WTC11 (cell line): Measurements from ENCODE around the gene ADORA1. TPM values are rescaled to one million over a fixed set of nuclear protein-coding genes. Genes with fewer than 3 reads are reported as not detected.

Experiments used
- ATAC-seq: fragments of 200-7000 bp; cut with Tn5 transposase; 2 replicates; pipeline ENCODE4 v1.10.0; 2021; ENCODE audit warnings: mild to moderate bottlenecking, moderate library complexity
- CTCF ChIA-PET: fragments of 300-600 bp; sonication (Branson Sonifier 250); formaldehyde crosslinking; loops from one replicate; lab custom pipeline; 2021; ENCODE audit warnings: antibody characterized with exemption; lab: Charles Lee
- POLR2A ChIA-PET: fragments of 350-600 bp; sonication (Branson Sonifier 250); formaldehyde crosslinking; loops from one replicate; lab custom pipeline; 2021; ENCODE audit warnings: antibody characterized with exemption; lab: Charles Lee
- DNase-seq: peaks from one replicate; pipeline ENCODE4 v3.0.0; 2021; ENCODE audit warnings: low spot score
- H3K27ac Mint-ChIP-seq: 2 replicates; pipeline ENCODE4 v1.8.0; 2021; ENCODE audit warnings: mixed read lengths
- H3K27me3 Mint-ChIP-seq: 2 replicates; pipeline ENCODE4 v1.8.0; 2021; ENCODE audit warnings: low read depth, mild to moderate bottlenecking, moderate library complexity, mixed read lengths
- H3K36me3 Mint-ChIP-seq: 2 replicates; pipeline ENCODE4 v1.8.0; 2021; ENCODE audit warnings: mixed read lengths
- H3K4me1 Mint-ChIP-seq: 2 replicates; pipeline ENCODE4 v1.8.0; 2022; ENCODE audit warnings: mixed read lengths
- H3K4me3 Mint-ChIP-seq: 2 replicates; pipeline ENCODE4 v1.8.0; 2021; ENCODE audit warnings: mild to moderate bottlenecking, moderate library complexity, mixed read lengths
- H3K9me3 Mint-ChIP-seq: 2 replicates; pipeline ENCODE4 v1.8.0; 2021; ENCODE audit warnings: mixed read lengths
- AR ChIP-seq: fragments of 250-450 bp; sonication (Bioruptor Pico); IDR thresholded peaks from 2 replicates; pipeline ENCODE4 v1.9.0; 2021; ENCODE audit warnings: mild to moderate bottlenecking
- ATF6 ChIP-seq: sonication (generic); formaldehyde crosslinking; IDR thresholded peaks from 2 replicates; pipeline ENCODE4 v1.8.1; 2023; ENCODE audit warnings: mild to moderate bottlenecking, missing genetic modification reagents
- ETV6 ChIP-seq: sonication (generic); formaldehyde crosslinking; IDR thresholded peaks from 2 replicates; pipeline ENCODE4 v1.8.1; 2022; ENCODE audit warnings: mild to moderate bottlenecking, missing genetic modification reagents
- IRF2 ChIP-seq: sonication (generic); formaldehyde crosslinking; IDR thresholded peaks from 2 replicates; pipeline ENCODE4 v1.8.0; 2022; ENCODE audit warnings: low read depth, missing genetic modification reagents, borderline replicate concordance
- KAT7 ChIP-seq: sonication (generic); formaldehyde crosslinking; IDR thresholded peaks from 2 replicates; pipeline ENCODE4 v1.8.1; 2023; ENCODE audit warnings: missing genetic modification reagents, mild to moderate bottlenecking, borderline replicate concordance
- MLX ChIP-seq: sonication (generic); formaldehyde crosslinking; IDR thresholded peaks from 2 replicates; pipeline ENCODE4 v1.8.1; 2023; ENCODE audit warnings: mild to moderate bottlenecking, missing genetic modification reagents, moderate library complexity
- NFYB ChIP-seq: sonication (generic); formaldehyde crosslinking; conservative IDR thresholded peaks from 2 replicates; pipeline ENCODE4 v1.8.0; 2022; ENCODE audit warnings: low read depth, missing genetic modification reagents
- NR2C2 ChIP-seq: sonication (generic); formaldehyde crosslinking; IDR thresholded peaks from 2 replicates; pipeline ENCODE4 v1.8.0; 2022; ENCODE audit warnings: mild to moderate bottlenecking, missing genetic modification reagents
- OVOL2 ChIP-seq: fragments of 250-450 bp; sonication (Bioruptor Pico); IDR thresholded peaks from 2 replicates; pipeline ENCODE4 v1.9.0; 2021; ENCODE audit warnings: mild to moderate bottlenecking, borderline replicate concordance
- RORB ChIP-seq: fragments of 250-450 bp; sonication (Bioruptor Pico); IDR thresholded peaks from 2 replicates; pipeline ENCODE4 v1.9.0; 2021; ENCODE audit warnings: mild to moderate bottlenecking
- SOX15 ChIP-seq: fragments of 250-450 bp; sonication (Bioruptor Pico); IDR thresholded peaks from 2 replicates; pipeline ENCODE4 v1.9.0; 2021; ENCODE audit warnings: mild to moderate bottlenecking
- USF1 ChIP-seq: sonication (generic); formaldehyde crosslinking; IDR thresholded peaks from 2 replicates; pipeline ENCODE4 v1.8.0; 2022; ENCODE audit warnings: mild to moderate bottlenecking, missing genetic modification reagents
- ZNF219 ChIP-seq: sonication (generic); formaldehyde crosslinking; IDR thresholded peaks from 2 replicates; pipeline ENCODE4 v1.8.0; 2023; ENCODE audit warnings: missing genetic modification reagents, mild to moderate bottlenecking, borderline replicate concordance
- ZNF263 ChIP-seq: sonication (generic); formaldehyde crosslinking; IDR thresholded peaks from 2 replicates; pipeline ENCODE4 v1.8.1; 2022; ENCODE audit warnings: low read depth, mild to moderate bottlenecking, moderate library complexity, missing genetic modification reagents
- total RNA-seq: library from RNA; stranded (reverse); gene quantifications from 3 replicates; pipeline ENCODE4 v1.2.3, GENCODE V29; 2021
- TF ChIP-seq, protein P1 (sequence below): fragments of 200-600 bp; IDR thresholded peaks from 2 replicates; pipeline ENCODE4 v1.8.0; 2022; ENCODE audit warnings: antibody characterized with exemption
- TF ChIP-seq, protein P2 (sequence below): sonication (generic); formaldehyde crosslinking; IDR thresholded peaks from 2 replicates; pipeline ENCODE4 v1.8.1; 2023; ENCODE audit warnings: mild to moderate bottlenecking, missing genetic modification reagents
- TF ChIP-seq, protein P3 (sequence below): fragments of 250-450 bp; sonication (Bioruptor Pico); IDR thresholded peaks from 2 replicates; pipeline ENCODE4 v1.9.0; 2021; ENCODE audit warnings: mild to moderate bottlenecking
- TF ChIP-seq, protein P4 (sequence below): fragments of 250-450 bp; sonication (Bioruptor Pico); IDR thresholded peaks from 2 replicates; pipeline ENCODE4 v1.8.0; 2021; ENCODE audit warnings: mild to moderate bottlenecking
- TF ChIP-seq, protein P5 (sequence below): fragments of 250-450 bp; sonication (Bioruptor Pico); IDR thresholded peaks from 2 replicates; pipeline ENCODE4 v1.9.0; 2021; ENCODE audit warnings: mild to moderate bottlenecking, borderline replicate concordance

Gene ADORA1
- total RNA-seq, 1 experiment from 2014 or later: 1.8 TPM

DNA sequence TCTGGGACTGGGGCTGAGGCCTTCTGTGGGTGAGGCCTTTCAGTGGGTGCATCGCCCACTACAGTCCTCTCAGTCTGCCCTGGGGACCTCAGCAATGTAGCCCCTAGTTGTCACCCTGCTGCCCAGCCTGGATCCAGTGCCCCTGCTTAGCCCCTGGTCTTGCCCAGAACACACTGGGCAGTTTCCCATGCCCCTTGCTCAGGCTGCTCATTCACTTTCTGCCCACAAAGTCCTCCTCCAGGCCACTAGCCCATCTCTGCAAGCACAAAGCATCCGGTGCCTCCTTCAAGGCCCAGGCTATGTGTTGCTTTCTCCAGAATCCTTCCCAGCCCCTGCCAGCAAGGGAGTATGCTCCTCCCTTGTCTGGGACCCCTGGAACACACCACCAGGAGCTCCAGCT, 5.4 kb upstream of the ADORA1 start:
- Mint-ChIP-seq H3K27me3 (peaks cover 20% of the 10 kb centered on the region), H3K4me3 (no peak overlapping the region), H3K36me3 (no peaks in the 10 kb centered on the region), H3K9me3 (no peaks in the 10 kb centered on the region), H3K27ac (no peak overlapping the region), H3K4me1 (peaks cover 21% of the 10 kb centered on the region)
- DNase-seq (no peak), ATAC-seq (no peak)
- POLR2A ChIA-PET: no interaction called here
- CTCF ChIA-PET: interaction anchor here (1.4 to 2.9 kb wide), 3 partner anchors 50 to 145 kb away, joined by 4 to 13 read pairs (median 11); no protein-coding TSS in a partner anchor
- TF ChIP-seq USF1: no peak
- TF ChIP-seq NR2C2 (CRISPR knock-in tag): no peak
- no peak for TF ChIP-seq ZNF219 (CRISPR knock-in tag)
- TF ChIP-seq ETV6 (CRISPR knock-in tag): no peak
- TF ChIP-seq OVOL2 (CRISPR knock-in tag): no peak
- TF ChIP-seq, protein P1, sequence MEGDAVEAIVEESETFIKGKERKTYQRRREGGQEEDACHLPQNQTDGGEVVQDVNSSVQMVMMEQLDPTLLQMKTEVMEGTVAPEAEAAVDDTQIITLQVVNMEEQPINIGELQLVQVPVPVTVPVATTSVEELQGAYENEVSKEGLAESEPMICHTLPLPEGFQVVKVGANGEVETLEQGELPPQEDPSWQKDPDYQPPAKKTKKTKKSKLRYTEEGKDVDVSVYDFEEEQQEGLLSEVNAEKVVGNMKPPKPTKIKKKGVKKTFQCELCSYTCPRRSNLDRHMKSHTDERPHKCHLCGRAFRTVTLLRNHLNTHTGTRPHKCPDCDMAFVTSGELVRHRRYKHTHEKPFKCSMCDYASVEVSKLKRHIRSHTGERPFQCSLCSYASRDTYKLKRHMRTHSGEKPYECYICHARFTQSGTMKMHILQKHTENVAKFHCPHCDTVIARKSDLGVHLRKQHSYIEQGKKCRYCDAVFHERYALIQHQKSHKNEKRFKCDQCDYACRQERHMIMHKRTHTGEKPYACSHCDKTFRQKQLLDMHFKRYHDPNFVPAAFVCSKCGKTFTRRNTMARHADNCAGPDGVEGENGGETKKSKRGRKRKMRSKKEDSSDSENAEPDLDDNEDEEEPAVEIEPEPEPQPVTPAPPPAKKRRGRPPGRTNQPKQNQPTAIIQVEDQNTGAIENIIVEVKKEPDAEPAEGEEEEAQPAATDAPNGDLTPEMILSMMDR: no peak
- TF ChIP-seq NFYB (CRISPR knock-in tag): no peak
- no peak for TF ChIP-seq SOX15
- TF ChIP-seq ZNF263: no peak
- TF ChIP-seq, protein P2, sequence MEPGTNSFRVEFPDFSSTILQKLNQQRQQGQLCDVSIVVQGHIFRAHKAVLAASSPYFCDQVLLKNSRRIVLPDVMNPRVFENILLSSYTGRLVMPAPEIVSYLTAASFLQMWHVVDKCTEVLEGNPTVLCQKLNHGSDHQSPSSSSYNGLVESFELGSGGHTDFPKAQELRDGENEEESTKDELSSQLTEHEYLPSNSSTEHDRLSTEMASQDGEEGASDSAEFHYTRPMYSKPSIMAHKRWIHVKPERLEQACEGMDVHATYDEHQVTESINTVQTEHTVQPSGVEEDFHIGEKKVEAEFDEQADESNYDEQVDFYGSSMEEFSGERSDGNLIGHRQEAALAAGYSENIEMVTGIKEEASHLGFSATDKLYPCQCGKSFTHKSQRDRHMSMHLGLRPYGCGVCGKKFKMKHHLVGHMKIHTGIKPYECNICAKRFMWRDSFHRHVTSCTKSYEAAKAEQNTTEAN (CRISPR knock-in tag): no peak
- no peak for TF ChIP-seq ATF6 (CRISPR knock-in tag)
- TF ChIP-seq, protein P3, sequence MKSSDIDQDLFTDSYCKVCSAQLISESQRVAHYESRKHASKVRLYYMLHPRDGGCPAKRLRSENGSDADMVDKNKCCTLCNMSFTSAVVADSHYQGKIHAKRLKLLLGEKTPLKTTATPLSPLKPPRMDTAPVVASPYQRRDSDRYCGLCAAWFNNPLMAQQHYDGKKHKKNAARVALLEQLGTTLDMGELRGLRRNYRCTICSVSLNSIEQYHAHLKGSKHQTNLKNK: no peak
- no peak for TF ChIP-seq KAT7 (CRISPR knock-in tag)
- no peak for TF ChIP-seq IRF2 (CRISPR knock-in tag)
- TF ChIP-seq, protein P4, sequence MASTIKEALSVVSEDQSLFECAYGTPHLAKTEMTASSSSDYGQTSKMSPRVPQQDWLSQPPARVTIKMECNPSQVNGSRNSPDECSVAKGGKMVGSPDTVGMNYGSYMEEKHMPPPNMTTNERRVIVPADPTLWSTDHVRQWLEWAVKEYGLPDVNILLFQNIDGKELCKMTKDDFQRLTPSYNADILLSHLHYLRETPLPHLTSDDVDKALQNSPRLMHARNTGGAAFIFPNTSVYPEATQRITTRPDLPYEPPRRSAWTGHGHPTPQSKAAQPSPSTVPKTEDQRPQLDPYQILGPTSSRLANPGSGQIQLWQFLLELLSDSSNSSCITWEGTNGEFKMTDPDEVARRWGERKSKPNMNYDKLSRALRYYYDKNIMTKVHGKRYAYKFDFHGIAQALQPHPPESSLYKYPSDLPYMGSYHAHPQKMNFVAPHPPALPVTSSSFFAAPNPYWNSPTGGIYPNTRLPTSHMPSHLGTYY (CRISPR knock-in tag): no peak
- TF ChIP-seq AR (CRISPR knock-in tag): no peak
- TF ChIP-seq RORB (CRISPR knock-in tag): no peak
- TF ChIP-seq, protein P5, sequence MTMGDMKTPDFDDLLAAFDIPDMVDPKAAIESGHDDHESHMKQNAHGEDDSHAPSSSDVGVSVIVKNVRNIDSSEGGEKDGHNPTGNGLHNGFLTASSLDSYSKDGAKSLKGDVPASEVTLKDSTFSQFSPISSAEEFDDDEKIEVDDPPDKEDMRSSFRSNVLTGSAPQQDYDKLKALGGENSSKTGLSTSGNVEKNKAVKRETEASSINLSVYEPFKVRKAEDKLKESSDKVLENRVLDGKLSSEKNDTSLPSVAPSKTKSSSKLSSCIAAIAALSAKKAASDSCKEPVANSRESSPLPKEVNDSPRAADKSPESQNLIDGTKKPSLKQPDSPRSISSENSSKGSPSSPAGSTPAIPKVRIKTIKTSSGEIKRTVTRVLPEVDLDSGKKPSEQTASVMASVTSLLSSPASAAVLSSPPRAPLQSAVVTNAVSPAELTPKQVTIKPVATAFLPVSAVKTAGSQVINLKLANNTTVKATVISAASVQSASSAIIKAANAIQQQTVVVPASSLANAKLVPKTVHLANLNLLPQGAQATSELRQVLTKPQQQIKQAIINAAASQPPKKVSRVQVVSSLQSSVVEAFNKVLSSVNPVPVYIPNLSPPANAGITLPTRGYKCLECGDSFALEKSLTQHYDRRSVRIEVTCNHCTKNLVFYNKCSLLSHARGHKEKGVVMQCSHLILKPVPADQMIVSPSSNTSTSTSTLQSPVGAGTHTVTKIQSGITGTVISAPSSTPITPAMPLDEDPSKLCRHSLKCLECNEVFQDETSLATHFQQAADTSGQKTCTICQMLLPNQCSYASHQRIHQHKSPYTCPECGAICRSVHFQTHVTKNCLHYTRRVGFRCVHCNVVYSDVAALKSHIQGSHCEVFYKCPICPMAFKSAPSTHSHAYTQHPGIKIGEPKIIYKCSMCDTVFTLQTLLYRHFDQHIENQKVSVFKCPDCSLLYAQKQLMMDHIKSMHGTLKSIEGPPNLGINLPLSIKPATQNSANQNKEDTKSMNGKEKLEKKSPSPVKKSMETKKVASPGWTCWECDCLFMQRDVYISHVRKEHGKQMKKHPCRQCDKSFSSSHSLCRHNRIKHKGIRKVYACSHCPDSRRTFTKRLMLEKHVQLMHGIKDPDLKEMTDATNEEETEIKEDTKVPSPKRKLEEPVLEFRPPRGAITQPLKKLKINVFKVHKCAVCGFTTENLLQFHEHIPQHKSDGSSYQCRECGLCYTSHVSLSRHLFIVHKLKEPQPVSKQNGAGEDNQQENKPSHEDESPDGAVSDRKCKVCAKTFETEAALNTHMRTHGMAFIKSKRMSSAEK: no peak
- TF ChIP-seq MLX: no peak
- TF ChIP-seq, all 79 proteins: peak for 0
